Spinal cord (tissue), 10 donors: ENCODE results near the gene RNF182. TPM values are rescaled to one million over a fixed set of nuclear protein-coding genes. Genes with fewer than 3 reads are reported as not detected.
"Not testable (repeated sequence)": the region's sequence is repeated elsewhere in the genome, so short reads cannot be mapped to it uniquely, and the experiment has no call there.

ENCODE experiments used
- DNase-seq, 6 donors: peaks; one replicate each; pipeline versions ENCODE4 v3.0.0 to v3.0.0-alpha.2; 2013 to 2015; ENCODE audit warnings: low spot score in 6 of 6, low read depth in 4 of 6
- H3K27ac ChIP-seq: one replicate; pipeline ENCODE4 v1.5.1; 2013; ENCODE audit warnings: low read depth, low read length, control low read depth
- H3K27me3 ChIP-seq: one replicate; pipeline ENCODE4 v1.6.1; 2013; ENCODE audit warnings: low read length; ENCODE audit not compliant: control insufficient read depth, insufficient read depth
- H3K36me3 ChIP-seq: one replicate; pipeline ENCODE4 v1.6.1; 2013; ENCODE audit warnings: low read length; ENCODE audit not compliant: control insufficient read depth, insufficient read depth
- H3K4me1 ChIP-seq: one replicate; pipeline ENCODE4 v1.6.1; 2013; ENCODE audit warnings: low read length; ENCODE audit not compliant: control insufficient read depth, insufficient read depth
- H3K4me3 ChIP-seq: one replicate; pipeline ENCODE4 v1.5.1; 2013; ENCODE audit warnings: low read depth, low read length, control low read depth
- H3K9me3 ChIP-seq: one replicate; pipeline ENCODE4 v1.6.1; 2013; ENCODE audit warnings: low read length; ENCODE audit not compliant: control insufficient read depth, insufficient read depth
- WGBS: methylation state at CpG from one replicate; pipeline ENCODE4 v1.1.5; 2013; ENCODE audit warnings: missing lambda C conversion rate; ENCODE audit not compliant: insufficient coverage; 5-methylcytosine and 5-hydroxymethylcytosine counted together
- long read RNA-seq, 4 donors: transcript quantifications; one replicate each; lab custom pipeline, GENCODE V29; 2026
- polyA plus RNA-seq, 2 donors: library from polyadenylated mRNA; unstranded; fragments of 120-200 nt; gene quantifications; one replicate each; pipeline ENCODE4 v1.2.1, GENCODE V29; 2013; ENCODE audit not compliant: insufficient read length in 2 of 2
- total RNA-seq, 2 donors: library from RNA; depleted of rRNA in 1 of 2; stranded (reverse); fragments of 120-200 nt in 1 of 2; fragments of >200 nt in 1 of 2; gene quantifications; one replicate each; pipeline versions ENCODE4 v1.2.3 to v1.2.4, GENCODE V29; 2013 to 2014
- donor health status: healthy.

The RNF182 gene, protein sequence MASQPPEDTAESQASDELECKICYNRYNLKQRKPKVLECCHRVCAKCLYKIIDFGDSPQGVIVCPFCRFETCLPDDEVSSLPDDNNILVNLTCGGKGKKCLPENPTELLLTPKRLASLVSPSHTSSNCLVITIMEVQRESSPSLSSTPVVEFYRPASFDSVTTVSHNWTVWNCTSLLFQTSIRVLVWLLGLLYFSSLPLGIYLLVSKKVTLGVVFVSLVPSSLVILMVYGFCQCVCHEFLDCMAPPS
- 10 to 100 TPM; 11.6 to 25.6 TPM for total RNA-seq
- 10 to 100 TPM; 29.2 to 37.2 TPM for polyA plus RNA-seq
- long read RNA-seq, donor 1, partial matches to known transcripts, result 0 of 3 reads
- long read RNA-seq, donor 1, other reads (novel, unspliced or antisense), result 0 of 3 reads
- long read RNA-seq, donor 2, partial matches to known transcripts, result 5 of 9 reads
- long read RNA-seq, donor 2, other reads (novel, unspliced or antisense), result 0 of 9 reads
- long read RNA-seq, donor 3, transcript RNF182-204 (3 exons, 3,706 nt), result major isoform, 5 of 9 reads
- long read RNA-seq, donor 3, partial matches to known transcripts, result 0 of 9 reads
- long read RNA-seq, donor 3, other reads (novel, unspliced or antisense), result 0 of 9 reads
- long read RNA-seq, donor 4, partial matches to known transcripts, result 0 of 1 reads
- long read RNA-seq, donor 4, other reads (novel, unspliced or antisense), result 0 of 1 reads

DNA sequence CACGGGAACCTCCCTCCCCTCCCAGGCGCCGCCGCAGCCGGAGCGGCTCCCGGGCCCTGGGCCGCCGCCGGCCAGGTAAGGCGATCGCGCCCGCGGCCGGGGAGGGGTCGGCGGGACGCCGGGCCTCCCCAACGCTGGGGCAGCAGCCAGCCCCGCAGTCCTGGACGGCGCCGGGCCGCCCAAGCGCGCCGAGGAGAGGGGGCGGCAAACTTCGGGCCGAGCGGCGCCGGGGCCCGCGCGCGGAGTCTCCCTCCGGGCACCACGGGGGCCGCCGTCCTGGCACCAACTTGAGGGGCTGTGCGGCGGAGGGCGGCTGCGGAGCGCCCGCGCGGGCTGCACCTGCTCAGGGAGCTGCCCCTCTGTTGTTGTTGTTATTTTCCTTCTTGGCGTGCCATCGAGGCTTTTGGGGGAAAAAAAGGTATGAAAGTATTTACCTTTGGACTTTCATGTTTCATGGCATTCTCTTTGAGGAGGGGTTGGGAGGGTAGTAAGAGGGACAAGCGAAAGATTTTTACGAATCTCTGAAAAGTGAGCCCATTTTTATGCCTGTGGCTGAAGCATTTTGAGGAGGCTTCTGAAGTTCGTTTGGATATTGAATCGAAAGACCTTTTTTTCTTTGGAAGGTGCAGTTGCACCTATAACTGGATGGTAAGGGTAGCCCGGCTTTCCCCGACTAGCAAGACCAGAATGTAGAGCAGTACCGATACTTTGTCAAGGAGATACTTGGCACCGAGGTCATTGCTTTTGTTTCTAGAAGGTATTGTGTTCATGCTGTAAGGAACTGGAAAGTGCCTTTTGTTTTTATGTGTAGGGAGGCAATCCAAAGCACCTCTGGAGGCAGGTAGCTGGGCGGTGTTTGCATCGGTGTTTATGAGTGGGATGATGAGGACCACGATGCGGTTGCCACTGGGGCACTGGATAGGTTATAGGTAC, at the start of gene RNF182:
Gene RNF182 (plus strand): TSS at position 4 of the 933 bp plus-strand sequence. CDS start 52,168 bp downstream, outside the sequence.
- Histone ChIP-seq H3K9me3 (no peaks in the 10 kb centered on the region), H3K27ac (peak within 1 kb of the TSS; percentile 75), H3K36me3 (no peaks in the 10 kb centered on the region), H3K4me1 (peaks cover 8% of the 10 kb centered on the region), H3K27me3 (peaks cover 11% of the 10 kb centered on the region), H3K4me3 (peak within 1 kb of the TSS; percentile 52)
- DNase-seq, result peak in 2 of 6 donors; percentile 49 to 64
- WGBS, result under 1% methylated on average over 44 of the region's 65 CpGs

- peaks cover 10% of the 10 kb centered on the region for H3K4me1 ChIP-seq
- no peak overlapping the region for H3K27ac ChIP-seq
- H3K36me3 ChIP-seq, result no peaks in the 10 kb centered on the region
- H3K27me3 ChIP-seq, result peaks cover 2% of the 10 kb centered on the region
- H3K9me3 ChIP-seq, result no peaks in the 10 kb centered on the region
- no peak for DNase-seq
- H3K4me3 ChIP-seq, result no peak overlapping the region
Measured at GRCh38 chr6:13877051-13877450, 47.7 kb upstream of the RNF182 start.

DNA sequence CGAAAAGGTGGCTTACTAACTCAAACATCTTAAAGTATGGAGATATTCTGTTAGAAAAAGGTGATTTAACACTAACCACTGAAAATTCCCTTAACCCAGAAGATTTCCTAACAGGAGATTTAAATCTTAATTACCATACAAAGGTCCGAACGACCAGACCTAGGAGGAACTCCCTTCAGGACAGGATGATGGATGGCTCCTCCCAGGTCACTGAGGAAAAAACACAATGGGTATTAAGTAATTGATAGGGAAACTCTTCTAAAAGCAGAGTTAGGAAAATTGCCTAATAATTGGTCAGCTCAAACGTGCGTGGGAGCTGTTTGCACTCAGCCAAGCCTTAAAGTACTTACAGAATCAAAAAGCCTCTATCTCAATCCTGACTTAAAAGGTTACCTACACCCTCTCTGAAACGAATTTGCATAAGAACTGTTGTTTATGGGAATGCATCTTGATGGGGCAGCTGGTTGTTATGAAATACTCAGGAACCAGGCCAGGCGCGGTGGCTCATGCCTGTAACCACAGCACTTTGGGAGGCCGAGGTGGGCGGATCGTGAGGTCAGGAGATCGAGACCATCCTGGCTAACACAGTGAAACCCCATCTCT, 44.6 kb upstream of the RNF182 start:
- H3K9me3 ChIP-seq, H3K27me3 ChIP-seq, H3K4me1 ChIP-seq, H3K27ac ChIP-seq, H3K36me3 ChIP-seq, H3K4me3 ChIP-seq, DNase-seq: not testable (repeated sequence)
- no CpG with 5 or more reads among the region's 12 CpGs for WGBS

DNA sequence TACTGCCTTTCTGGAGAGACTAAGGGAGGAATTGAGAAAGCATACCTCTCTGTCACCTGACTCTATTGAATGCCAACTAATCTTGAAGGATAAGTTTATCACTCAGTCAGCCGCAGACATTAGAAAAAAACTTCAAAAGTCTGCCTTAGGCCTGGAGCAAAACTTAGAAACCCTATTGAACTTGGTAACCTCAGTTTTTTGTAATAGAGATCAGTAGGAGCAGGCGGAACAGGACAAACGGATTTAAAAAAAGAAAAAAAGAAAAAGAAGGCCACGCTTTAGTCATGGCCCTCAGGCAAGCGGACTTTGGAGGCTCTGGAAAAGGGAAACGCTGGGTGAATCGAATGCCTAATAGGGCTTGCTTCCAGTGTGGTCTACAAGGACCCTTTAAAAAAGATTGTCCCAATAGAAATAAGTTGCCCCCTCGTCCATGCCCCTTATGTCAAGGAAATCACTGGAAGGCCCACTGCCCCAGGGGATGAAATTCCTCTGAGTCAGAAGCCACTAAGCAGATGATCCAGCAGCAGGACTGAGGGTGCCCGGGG, 43.1 kb upstream of the RNF182 start:
- 72% methylated on average over 7 of the region's 9 CpGs for WGBS
- Histone ChIP-seq H3K4me1 (no peaks in the 10 kb centered on the region), H3K9me3 (no peaks in the 10 kb centered on the region), H3K4me3 (no peak overlapping the region), H3K36me3 (no peaks in the 10 kb centered on the region), H3K27me3 (no peaks in the 10 kb centered on the region), H3K27ac (no peak overlapping the region)
- no peak for DNase-seq

- Histone ChIP-seq H3K27me3 (no peaks in the 10 kb centered on the region), H3K9me3 (no peaks in the 10 kb centered on the region), H3K36me3 (no peaks in the 10 kb centered on the region), H3K4me3 (no peak overlapping the region), H3K4me1 (no peaks in the 10 kb centered on the region), H3K27ac (no peak overlapping the region)
- no peak for DNase-seq
Measured at GRCh38 chr6:13883966-13884365, 40.8 kb upstream of the RNF182 start.

DNA sequence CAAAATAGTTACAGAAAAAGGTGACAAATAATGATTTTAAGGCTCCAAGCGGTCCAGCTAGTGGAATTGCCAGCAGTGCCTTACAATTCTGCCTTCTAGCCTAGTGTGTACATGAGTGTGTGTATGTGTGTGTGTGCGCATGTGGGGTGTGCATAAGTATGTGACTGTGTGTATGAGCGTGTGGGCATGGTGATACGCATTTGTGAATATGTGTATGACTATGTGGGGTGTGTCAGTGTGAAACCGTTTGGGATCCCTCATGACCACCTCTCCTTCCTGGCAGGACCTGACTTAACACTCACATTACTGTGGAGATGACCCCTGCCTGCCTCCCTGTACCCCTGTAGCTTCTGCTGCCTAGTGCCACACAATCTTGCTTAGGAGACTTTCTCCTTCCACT, 40.4 kb upstream of the RNF182 start:
- 100% methylated on average over 2 of the region's 5 CpGs for WGBS
- Histone ChIP-seq H3K27me3 (no peaks in the 10 kb centered on the region), H3K27ac (no peak overlapping the region), H3K36me3 (no peaks in the 10 kb centered on the region), H3K4me1 (no peaks in the 10 kb centered on the region), H3K9me3 (no peaks in the 10 kb centered on the region), H3K4me3 (no peak overlapping the region)
- no peak for DNase-seq

DNA sequence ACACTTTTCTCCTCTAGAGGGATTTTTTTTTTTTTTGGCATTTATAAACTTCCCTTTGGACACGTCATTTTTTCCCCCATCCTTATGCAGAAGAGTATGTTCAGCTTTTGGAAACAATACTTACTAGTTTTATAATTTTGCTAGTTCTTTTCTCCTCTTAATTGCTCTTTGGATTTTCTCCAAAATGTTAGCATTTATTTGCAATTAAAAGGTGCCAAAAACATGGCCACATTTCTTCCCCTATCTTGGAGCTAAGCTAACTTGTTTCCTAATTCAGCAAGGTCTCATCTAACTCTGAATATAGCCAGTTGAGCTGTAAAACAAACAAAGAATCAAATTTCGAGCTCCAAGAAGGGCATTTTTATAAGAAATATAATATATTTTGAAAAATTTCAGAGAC, 39.2 kb upstream of the RNF182 start:
- no peaks in the 10 kb centered on the region for H3K9me3 ChIP-seq
- H3K27me3 ChIP-seq, result no peaks in the 10 kb centered on the region
- H3K4me3 ChIP-seq, result no peak overlapping the region
- WGBS, result no CpG with 5 or more reads among the region's 2 CpGs
- H3K27ac ChIP-seq, result no peak overlapping the region
- no peaks in the 10 kb centered on the region for H3K36me3 ChIP-seq
- peak in 1 of 6 donors; percentile 84 for DNase-seq
- H3K4me1 ChIP-seq, result no peaks in the 10 kb centered on the region

- Histone ChIP-seq H3K27me3 (no peaks in the 10 kb centered on the region), H3K36me3 (no peaks in the 10 kb centered on the region), H3K4me3 (no peak overlapping the region), H3K4me1 (no peaks in the 10 kb centered on the region), H3K27ac (no peak overlapping the region), H3K9me3 (no peaks in the 10 kb centered on the region)
- no peak for DNase-seq
- 89% methylated on average over 1 of the region's 3 CpGs for WGBS
Measured at GRCh38 chr6:13886949-13887348, 37.8 kb upstream of the RNF182 start.
